NCI-H446 (cell line): ENCODE data around the gene SCRN2.

ENCODE experiments used
- DNase-seq, 2 experiments: peaks; one replicate each; lab custom pipeline; 2025; lab: John Stamatoyannopoulos, UW

The SCRN2 gene

GRCh38 chr17:47804461-47804860, 36.6 kb downstream of the SCRN2 start:
- DNase-seq: no peak

DNA sequence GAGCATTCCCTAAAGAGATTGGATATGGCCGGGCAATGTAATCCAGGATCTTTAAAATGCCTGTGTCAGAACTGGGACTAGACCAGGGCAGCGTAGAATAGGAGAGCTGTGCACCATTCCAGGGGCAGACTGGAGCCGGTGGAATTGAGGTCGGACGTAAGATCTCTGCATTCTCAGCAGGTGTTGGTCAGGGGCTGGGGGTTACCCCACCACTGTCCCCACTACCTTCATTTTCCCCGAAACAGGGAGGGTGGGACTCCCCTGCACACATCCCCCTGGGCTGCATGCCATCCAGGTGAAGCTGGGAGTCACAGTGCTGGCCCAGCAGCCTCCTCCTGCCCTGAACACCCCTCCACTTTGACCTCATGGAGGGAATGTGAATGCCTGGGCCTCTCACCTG, 37.3 kb downstream of the SCRN2 start:
- no peak for DNase-seq

DNA sequence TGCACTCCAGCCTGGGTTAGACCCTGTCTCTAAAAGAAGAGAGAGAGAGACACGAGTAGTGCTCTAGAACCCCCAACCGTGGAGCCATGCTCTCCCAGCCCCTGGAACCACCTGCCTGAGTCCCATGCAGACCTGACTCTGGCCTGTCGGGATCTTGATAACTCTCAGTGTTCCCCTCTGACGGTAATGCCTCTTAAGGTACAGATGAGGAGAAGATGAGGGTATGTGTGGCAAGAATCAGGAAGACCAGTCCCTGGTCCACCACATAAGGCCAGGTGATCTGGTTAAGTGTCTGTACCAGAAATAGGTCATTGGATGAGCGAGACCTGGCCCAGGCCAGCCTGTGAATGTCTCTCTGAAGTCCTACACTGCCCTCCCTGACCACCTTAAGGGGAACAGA, 37.9 kb downstream of the SCRN2 start:
- DNase-seq: no peak

DNA sequence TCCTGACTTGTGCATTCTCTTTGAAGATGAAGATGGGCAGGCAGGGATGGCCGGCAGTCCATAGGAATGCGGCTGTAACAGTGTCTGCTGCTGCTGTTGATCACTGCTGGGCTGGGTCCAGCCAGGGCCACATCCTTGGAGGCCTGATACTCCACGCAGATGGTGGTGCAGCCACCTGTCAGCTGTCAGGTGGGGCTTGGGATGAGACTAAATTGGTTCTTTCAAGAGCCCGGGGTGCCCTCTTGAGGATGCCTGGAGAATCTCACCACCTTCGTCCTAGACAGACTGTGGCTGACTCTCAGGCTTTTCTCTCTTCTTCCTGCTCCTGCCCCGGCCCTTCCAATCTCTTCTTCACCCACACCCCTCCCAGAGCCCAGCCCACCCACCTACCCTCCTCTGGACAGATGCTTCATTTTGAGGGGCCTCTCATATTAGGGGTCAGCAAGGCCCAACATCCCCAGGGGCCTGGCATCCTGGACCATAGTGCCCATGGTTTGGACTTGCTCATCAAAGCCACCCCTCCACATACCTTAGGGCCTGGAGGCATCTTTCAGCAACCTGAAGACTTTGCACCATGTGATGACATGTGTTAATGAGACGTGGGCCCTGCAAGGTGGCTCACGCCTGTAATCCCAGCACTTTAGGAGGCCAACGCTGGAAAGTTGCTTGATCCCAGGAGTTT, 38.6 kb downstream of the SCRN2 start:
- peak; percentile 10 to 41 for DNase-seq

GRCh38 chr17:47801906-47802305, 39.2 kb downstream of the SCRN2 start:
- DNase-seq: no peak

GRCh38 chr17:47801176-47801765, 39.8 kb downstream of the SCRN2 start:
- no peak for DNase-seq

DNA sequence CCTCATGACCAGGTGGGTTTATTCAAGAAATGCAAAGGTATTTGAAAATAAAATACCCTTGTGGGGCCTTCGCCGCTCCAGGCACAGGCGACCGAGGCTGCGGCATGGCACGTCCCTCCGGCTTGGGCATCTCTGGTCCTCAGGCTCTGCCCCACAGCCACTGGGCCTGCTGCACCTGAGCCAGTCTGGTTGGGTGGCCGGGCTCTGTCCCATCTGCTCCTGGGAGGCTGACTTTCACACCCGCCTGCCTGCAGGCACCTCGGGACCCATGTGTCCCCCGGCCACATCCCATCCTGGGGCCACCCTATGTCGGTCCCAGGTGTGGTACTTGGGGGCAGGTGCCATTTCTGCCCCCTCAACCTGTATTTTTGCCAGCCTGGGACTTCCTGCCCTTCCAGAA, 40.4 kb downstream of the SCRN2 start:
- DNase-seq: no peak

GRCh38 chr17:47797797-47798196, 43.3 kb downstream of the SCRN2 start:
- no peak for DNase-seq

DNA sequence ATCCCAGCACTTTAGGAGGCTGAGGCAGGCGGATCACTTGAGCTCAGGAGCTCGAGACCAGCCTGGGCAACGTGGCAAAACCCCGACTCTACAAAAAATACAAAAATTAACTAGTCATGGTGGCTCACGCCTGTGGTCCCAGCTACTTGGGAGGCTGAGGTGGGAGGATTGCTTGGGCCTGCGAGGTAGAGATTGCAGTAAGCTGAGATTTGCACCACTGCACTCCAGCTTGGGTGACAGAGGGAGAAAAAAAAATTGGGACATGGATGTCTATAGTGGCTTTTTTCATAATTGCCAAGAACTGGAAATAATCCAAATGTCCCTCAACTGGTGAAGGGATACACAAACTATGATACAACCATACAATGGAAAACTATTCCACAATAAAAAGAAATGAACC, 48.1 kb downstream of the SCRN2 start:
- no peak for DNase-seq

GRCh38 chr17:47792457-47792856, 48.6 kb downstream of the SCRN2 start:
- DNase-seq: no peak

DNA sequence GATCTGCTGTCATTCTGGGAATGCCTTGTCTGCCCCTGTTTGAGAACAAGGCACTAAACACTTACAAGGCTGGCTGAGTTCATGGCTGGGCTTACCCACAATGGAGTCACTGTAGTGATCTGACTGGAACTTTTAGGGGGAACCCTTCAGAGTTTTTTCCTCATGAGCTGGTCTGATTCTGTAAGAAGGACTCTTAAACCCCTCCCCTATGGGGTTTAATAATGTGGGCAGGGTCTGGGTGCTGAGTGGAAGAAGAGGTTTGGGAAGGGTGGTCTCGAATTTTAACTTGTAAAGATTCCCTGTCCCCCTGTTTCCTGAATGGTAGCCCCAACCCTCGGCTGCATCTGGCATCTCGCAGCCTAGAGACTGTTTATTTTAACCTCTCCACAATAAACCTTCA, 50.0 kb downstream of the SCRN2 start:
- no peak for DNase-seq

DNA sequence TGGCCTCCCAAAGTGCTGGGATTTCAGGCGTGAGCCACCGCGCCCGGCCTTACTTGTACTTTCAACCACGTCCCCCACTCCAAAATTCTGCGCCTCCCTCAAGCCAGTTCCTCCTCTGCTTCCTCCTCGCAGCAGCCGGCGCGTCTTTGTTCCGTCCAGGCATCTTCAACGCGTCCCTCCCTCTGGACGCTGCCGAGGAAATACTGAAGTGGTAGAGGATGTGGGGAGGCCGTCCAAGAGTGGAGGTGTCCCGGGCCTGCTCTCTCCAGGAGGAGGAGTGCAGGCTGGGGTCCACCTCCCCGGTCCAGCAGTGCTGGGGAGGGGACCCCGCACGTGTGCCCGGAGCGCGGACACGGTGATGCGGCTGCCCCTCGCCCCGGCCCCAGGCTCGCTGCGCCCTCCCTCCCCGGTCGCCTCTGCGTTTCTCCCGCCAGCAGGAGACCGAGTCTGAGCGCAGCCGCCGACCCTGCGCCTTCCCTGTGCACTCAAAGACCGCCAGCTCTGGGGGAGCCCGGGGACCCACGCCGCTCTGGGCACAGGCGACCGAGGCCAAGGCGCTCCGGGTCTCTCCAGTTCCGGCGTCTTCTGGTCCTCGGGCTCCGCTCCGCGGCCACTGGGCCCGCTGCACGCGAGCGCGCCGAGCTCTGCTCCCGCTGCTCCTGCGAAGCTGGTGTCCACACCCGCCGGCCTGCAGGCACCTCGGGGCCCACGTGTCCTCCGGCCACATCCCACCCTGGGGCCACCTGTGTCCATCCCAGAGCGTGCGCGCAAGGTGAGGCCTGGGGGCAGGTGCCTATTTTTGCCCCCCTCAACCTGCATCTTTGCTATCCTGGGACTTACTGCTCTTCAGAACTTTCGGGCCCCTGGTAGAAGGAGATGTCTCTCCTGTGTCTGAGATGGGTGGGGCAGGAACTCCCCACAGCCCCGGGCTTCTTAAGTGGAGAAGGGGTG, 51.2 kb downstream of the SCRN2 start:
- peak in 1 of 2 experiments; percentile 39 for DNase-seq
